OCI-LY1 (cell line): ENCODE measurements around the gene GTF3C5.

Source experiments
- H2AFZ ChIP-seq: fragments of 200-600 bp; sonication (generic), shearing (Covaris generic); 2 replicates; pipeline ENCODE4 v1.6.0; 2014; ENCODE audit warnings: antibody characterized with exemption, mild to moderate bottlenecking, low read length
- H3F3A ChIP-seq: fragments of 200-600 bp; sonication (generic), shearing (Covaris generic); 2 replicates; pipeline ENCODE4 v1.6.0; 2014; ENCODE audit warnings: mild to moderate bottlenecking, antibody characterized with exemption, low read length, moderate library complexity; ENCODE audit not compliant: insufficient read depth
- H3K27ac ChIP-seq: fragments of 200-600 bp; sonication (generic); 2 replicates; pipeline ENCODE4 v1.5.1; 2014; ENCODE audit warnings: low read length, mixed run types, mild to moderate bottlenecking, low read depth; ENCODE audit not compliant: poor library complexity, severe bottlenecking
- H3K27me3 ChIP-seq: fragments of 200-600 bp; sonication (generic); 2 replicates; pipeline ENCODE4 v1.6.0; 2014; ENCODE audit warnings: antibody characterized with exemption, mild to moderate bottlenecking, low read length, moderate library complexity; ENCODE audit not compliant: insufficient read depth
- H3K36me3 ChIP-seq: fragments of 200-600 bp; sonication (generic); 2 replicates; pipeline ENCODE4 v1.6.1; 2014; ENCODE audit warnings: mild to moderate bottlenecking, antibody characterized with exemption, low read length, moderate library complexity, mixed read lengths; ENCODE audit not compliant: insufficient read depth
- H3K4me1 ChIP-seq: fragments of 200-600 bp; sonication (generic); 2 replicates; pipeline ENCODE4 v1.5.1; 2014; ENCODE audit warnings: mild to moderate bottlenecking, low read length, moderate library complexity; ENCODE audit not compliant: insufficient read depth, severe bottlenecking
- H3K4me2 ChIP-seq: fragments of 200-600 bp; sonication (generic), shearing (Covaris generic); 2 replicates; pipeline ENCODE4 v1.6.1; 2014; ENCODE audit warnings: low read length
- H3K4me3 ChIP-seq: fragments of 200-600 bp; sonication (generic); 2 replicates; pipeline ENCODE4 v1.5.1; 2014; ENCODE audit warnings: low read length, low read depth, mild to moderate bottlenecking, mixed read lengths; ENCODE audit not compliant: poor library complexity, severe bottlenecking
- H3K79me2 ChIP-seq: fragments of 200-600 bp; shearing (Covaris generic); 2 replicates; pipeline ENCODE4 v1.6.1; 2016; ENCODE audit warnings: mixed run types, low read length, mixed read lengths; ENCODE audit not compliant: insufficient read depth
- H3K9ac ChIP-seq: fragments of 200-600 bp; sonication (generic), shearing (Covaris generic); 2 replicates; pipeline ENCODE4 v1.6.1; 2014; ENCODE audit warnings: mild to moderate bottlenecking, low read length, mixed read lengths
- H3K9me2 ChIP-seq: fragments of 200-600 bp; sonication (generic), shearing (Covaris generic); 2 replicates; pipeline ENCODE4 v1.6.1; 2014; ENCODE audit warnings: low read depth, mild to moderate bottlenecking, low read length, mixed read lengths
- H3K9me3 ChIP-seq: fragments of 200-600 bp; shearing (Covaris generic); 2 replicates; pipeline ENCODE4 v1.6.1; 2014; ENCODE audit warnings: low read length, mixed read lengths
- H4K20me1 ChIP-seq: fragments of 200-600 bp; sonication (generic), shearing (Covaris generic); 2 replicates; pipeline ENCODE4 v1.6.0; 2016; ENCODE audit warnings: mild to moderate bottlenecking, low read length; ENCODE audit not compliant: insufficient read depth
- CTCF ChIP-seq: fragments of 200-600 bp; sonication (generic), shearing (Covaris generic); IDR thresholded peaks from 2 replicates; pipeline ENCODE4 v1.5.1; 2017; ENCODE audit warnings: mild to moderate bottlenecking, antibody characterized with exemption, low read length, moderate library complexity, mixed read lengths
- EZH2 ChIP-seq: fragments of 200-600 bp; sonication (generic), shearing (Covaris generic); IDR thresholded peaks from 2 replicates; pipeline ENCODE4 v1.8.0; 2017; ENCODE audit warnings: borderline replicate concordance, mixed run types, mild to moderate bottlenecking, antibody characterized with exemption, low read length, moderate library complexity, mixed read lengths

GTF3C5 gene

DNA sequence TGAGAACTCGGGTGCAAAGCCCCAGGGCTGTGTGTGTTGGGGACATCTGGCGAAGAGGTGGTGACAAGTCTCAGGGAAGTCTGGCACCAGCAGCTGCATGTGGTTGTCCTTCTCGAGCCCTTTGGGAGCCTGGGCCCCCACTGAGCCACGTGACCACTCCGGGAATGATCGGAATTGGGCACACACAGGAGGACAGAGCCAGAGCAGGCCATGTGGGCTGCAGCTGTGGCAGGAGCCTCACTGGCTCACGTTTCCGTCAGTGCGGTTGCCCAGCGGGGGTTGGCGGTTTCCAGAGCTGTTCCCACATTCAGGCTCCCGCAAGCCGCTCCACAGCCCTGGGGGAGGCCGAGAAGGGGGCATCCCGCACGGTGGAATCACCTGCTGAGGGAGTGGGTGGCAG, 24.2 kb downstream of the GTF3C5 start:
- H3K4me2 ChIP-seq = no peak overlapping the region
- H2AFZ ChIP-seq = no peak overlapping the region
- no peaks in the 10 kb centered on the region for H3K27me3 ChIP-seq
- no peaks in the 10 kb centered on the region for H3K79me2 ChIP-seq
- H3K4me1 ChIP-seq = peaks cover 15% of the 10 kb centered on the region
- no peaks in the 10 kb centered on the region for H3K9me2 ChIP-seq
- no peak overlapping the region for H3K27ac ChIP-seq
- no peak for TF ChIP-seq EZH2
- TF ChIP-seq CTCF = no peak
- no peaks in the 10 kb centered on the region for H3F3A ChIP-seq
- H3K36me3 ChIP-seq = peaks cover 82% of the 10 kb centered on the region
- H4K20me1 ChIP-seq = no peaks in the 10 kb centered on the region
- no peak overlapping the region for H3K4me3 ChIP-seq
- H3K9me3 ChIP-seq = no peaks in the 10 kb centered on the region
- H3K9ac ChIP-seq = no peak overlapping the region

DNA sequence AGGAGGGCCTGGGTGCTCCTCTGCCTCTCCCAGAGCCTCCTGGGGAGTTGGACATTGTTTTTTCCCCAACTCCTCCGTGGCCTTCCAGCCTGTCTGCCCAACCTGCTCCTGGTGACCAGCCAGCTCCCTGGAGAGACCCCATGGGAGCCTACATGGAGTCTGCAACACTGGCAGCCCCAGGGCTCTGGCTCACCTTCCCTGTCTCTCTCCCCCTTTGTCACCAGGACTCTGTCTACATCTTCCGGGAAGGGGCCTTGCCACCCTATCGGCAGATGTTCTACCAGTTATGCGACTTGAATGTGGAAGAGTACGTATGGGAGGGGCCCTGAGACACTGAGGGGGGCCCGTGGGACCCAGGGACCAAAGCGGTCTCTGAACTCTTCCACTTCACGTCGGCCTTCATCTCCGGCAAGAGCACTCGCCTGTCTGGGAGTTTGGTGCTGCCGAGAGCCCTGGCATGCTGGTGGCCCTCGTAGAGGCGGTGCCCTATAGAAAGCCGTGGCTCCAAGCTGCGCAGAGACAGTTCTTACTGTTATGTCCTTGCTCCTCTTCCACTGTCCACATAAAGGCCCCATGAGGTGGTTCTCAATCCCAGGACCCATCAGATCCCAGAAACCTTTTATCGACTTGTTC, 25.1 kb downstream of the GTF3C5 start:
- TF ChIP-seq EZH2 = no peak
- TF ChIP-seq CTCF = no peak

DNA sequence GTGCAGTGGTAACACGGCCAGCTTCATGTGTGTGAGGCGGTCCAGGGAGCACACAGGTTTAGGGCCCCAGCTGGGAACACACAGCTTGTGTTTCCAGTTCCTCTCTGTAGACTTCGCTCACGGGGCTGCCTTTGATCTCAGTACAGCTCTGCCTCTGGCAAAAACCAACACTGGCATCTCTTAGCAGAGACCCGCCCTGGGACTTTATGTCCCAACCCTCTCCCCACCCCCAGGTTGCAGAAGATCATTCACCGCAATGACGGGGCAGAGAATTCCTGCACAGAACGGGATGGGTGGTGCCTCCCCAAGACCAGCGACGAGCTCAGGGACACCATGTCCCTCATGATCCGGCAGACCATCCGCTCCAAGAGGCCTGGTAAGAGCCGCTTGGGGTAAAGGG, 25.7 kb downstream of the GTF3C5 start:
- H3K9ac ChIP-seq = no peak overlapping the region
- H3K36me3 ChIP-seq = peaks cover 67% of the 10 kb centered on the region
- H3K27ac ChIP-seq = no peak overlapping the region
- H3K4me1 ChIP-seq = peaks cover 17% of the 10 kb centered on the region
- H3K27me3 ChIP-seq = no peaks in the 10 kb centered on the region
- TF ChIP-seq EZH2 (no peak), CTCF (no peak)
- no peak overlapping the region for H3K4me3 ChIP-seq
- no peaks in the 10 kb centered on the region for H3K9me3 ChIP-seq
- no peaks in the 10 kb centered on the region for H3F3A ChIP-seq
- H4K20me1 ChIP-seq = no peaks in the 10 kb centered on the region
- no peaks in the 10 kb centered on the region for H3K9me2 ChIP-seq
- no peak overlapping the region for H3K4me2 ChIP-seq
- no peaks in the 10 kb centered on the region for H3K79me2 ChIP-seq
- H2AFZ ChIP-seq = no peak overlapping the region

More for the DNA sequence above, 25.1 kb downstream of the GTF3C5 start:
- H3K27ac ChIP-seq = no peak overlapping the region
- H3K79me2 ChIP-seq = no peaks in the 10 kb centered on the region
- peaks cover 73% of the 10 kb centered on the region for H3K36me3 ChIP-seq
- no peak overlapping the region for H3K4me3 ChIP-seq
- no peaks in the 10 kb centered on the region for H4K20me1 ChIP-seq
- H3K9me2 ChIP-seq = no peaks in the 10 kb centered on the region
- no peaks in the 10 kb centered on the region for H3F3A ChIP-seq
- no peaks in the 10 kb centered on the region for H3K27me3 ChIP-seq
- H3K9ac ChIP-seq = no peak overlapping the region
- no peaks in the 10 kb centered on the region for H3K9me3 ChIP-seq
- H2AFZ ChIP-seq = no peak overlapping the region
- peaks cover 17% of the 10 kb centered on the region for H3K4me1 ChIP-seq
- no peak overlapping the region for H3K4me2 ChIP-seq
